HEK293 (cell line): Measurements from ENCODE around the gene ARHGEF28.

Experiments
- CTCF ChIA-PET: fragments of 350-600 bp; formaldehyde crosslinking; extraction: SDS; loops from one replicate; lab custom pipeline; 2021; ENCODE audit warnings: antibody characterized with exemption; lab: Yijun Ruan, JAX
- POLR2A ChIA-PET: fragments of 300-600 bp; formaldehyde crosslinking; extraction: SDS; loops from one replicate; lab custom pipeline; 2020; ENCODE audit warnings: antibody characterized with exemption, inconsistent platforms; lab: Yijun Ruan, JAX
- H3K27ac ChIP-seq: fragments of 200-500 bp; sonication (Bioruptor generic); 2 replicates; pipeline ENCODE4 v1.5.1; 2014; ENCODE audit warnings: low read depth, low read length, control low read depth, inconsistent platforms; ENCODE audit errors: extremely low read depth
- H3K36me3 ChIP-seq, 2 experiments: fragments of 200-500 bp in 1 of 2; sonication (Bioruptor generic) in 1 of 2; 1 replicate in 1 of 2; 2 replicates in 1 of 2; pipeline ENCODE4 v1.5.1; 2014 to 2017; ENCODE audit warnings: inconsistent platforms in 2 of 2, low read length in 2 of 2; ENCODE audit not compliant: control insufficient read depth in 2 of 2, insufficient read depth in 1 of 2
- H3K4me1 ChIP-seq: fragments of 200-500 bp; sonication (Bioruptor generic); 2 replicates; pipeline ENCODE4 v1.5.1; 2014; ENCODE audit warnings: mild to moderate bottlenecking, low read length, inconsistent platforms; ENCODE audit not compliant: control insufficient read depth, insufficient read depth
- H3K4me3 ChIP-seq: 2 replicates; pipeline ENCODE4 v1.5.1; 2011; ENCODE audit warnings: low read depth, mild to moderate bottlenecking, control low read depth, low read length, moderate library complexity
- H3K9me3 ChIP-seq: fragments of 200-500 bp; sonication (Bioruptor generic); 2 replicates; pipeline ENCODE4 v1.5.1; 2014; ENCODE audit warnings: low read depth, low read length, inconsistent platforms; ENCODE audit not compliant: control insufficient read depth, insufficient read depth
- AEBP2 ChIP-seq: fragments of 450-650 bp; formaldehyde crosslinking; IDR thresholded peaks from 2 replicates; pipeline ENCODE4 v1.5.1; 2016; ENCODE audit warnings: missing biosample characterization, missing genetic modification characterization, borderline replicate concordance
- BCL11B ChIP-seq: fragments of 450-650 bp; formaldehyde crosslinking; IDR thresholded peaks from 2 replicates; pipeline ENCODE4 v1.5.1; 2016; ENCODE audit warnings: low read depth, missing biosample characterization, missing genetic modification characterization
- GFI1B ChIP-seq: fragments of 450-650 bp; formaldehyde crosslinking; IDR thresholded peaks from 2 replicates; pipeline ENCODE4 v1.5.1; 2016; ENCODE audit warnings: missing biosample characterization, missing genetic modification characterization
- SCRT2 ChIP-seq: fragments of 450-650 bp; formaldehyde crosslinking; IDR thresholded peaks from 2 replicates; pipeline ENCODE4 v1.5.1; 2016; ENCODE audit warnings: missing biosample characterization, missing genetic modification characterization
- SETDB1 ChIP-seq: IDR thresholded peaks from one replicate; pipeline ENCODE4 v1.6.1; 2017; ENCODE audit warnings: mild to moderate bottlenecking, low read length, moderate library complexity, mixed read lengths; ENCODE audit not compliant: insufficient read length
- ZNF112 ChIP-seq: fragments of 450-650 bp; formaldehyde crosslinking; IDR thresholded peaks from 2 replicates; pipeline ENCODE4 v1.5.0; 2017; ENCODE audit warnings: missing biosample characterization, missing genetic modification characterization
- ZNF148 ChIP-seq: fragments of 450-650 bp; formaldehyde crosslinking; IDR thresholded peaks from 2 replicates; pipeline ENCODE4 v1.5.0; 2017; ENCODE audit warnings: missing biosample characterization, missing genetic modification characterization, borderline replicate concordance
- ZNF18 ChIP-seq: fragments of 450-650 bp; formaldehyde crosslinking; IDR thresholded peaks from 2 replicates; pipeline ENCODE4 v1.5.1; 2016; ENCODE audit warnings: missing biosample characterization, missing genetic modification characterization
- ZNF335 ChIP-seq: fragments of 450-650 bp; formaldehyde crosslinking; conservative IDR thresholded peaks from 2 replicates; pipeline ENCODE4 v1.5.1; 2016; ENCODE audit warnings: missing biosample characterization, missing genetic modification characterization
- ZNF404 ChIP-seq: fragments of 450-650 bp; formaldehyde crosslinking; IDR thresholded peaks from 2 replicates; pipeline ENCODE4 v1.5.1; 2017; ENCODE audit warnings: missing biosample characterization, missing genetic modification characterization
- ZNF510 ChIP-seq: fragments of 450-650 bp; formaldehyde crosslinking; IDR thresholded peaks from 2 replicates; pipeline ENCODE4 v1.5.1; 2018; ENCODE audit warnings: mild to moderate bottlenecking, missing genetic modification characterization, missing biosample characterization; ENCODE audit not compliant: insufficient replicate concordance
- ZNF580 ChIP-seq: fragments of 450-650 bp; formaldehyde crosslinking; IDR thresholded peaks from 2 replicates; pipeline ENCODE4 v1.5.1; 2016; ENCODE audit warnings: missing biosample characterization, missing genetic modification characterization
- ZNF626 ChIP-seq: fragments of 450-650 bp; sonication (Bioruptor Pico); formaldehyde crosslinking; IDR thresholded peaks from 2 replicates; pipeline ENCODE4 v1.5.1; 2018; ENCODE audit warnings: missing biosample characterization, missing genetic modification characterization, inconsistent platforms
- ZNF670 ChIP-seq: fragments of 450-650 bp; formaldehyde crosslinking; IDR thresholded peaks from 2 replicates; pipeline ENCODE4 v1.5.1; 2016; ENCODE audit warnings: missing biosample characterization, missing genetic modification characterization, low read depth
- ZNF701 ChIP-seq: fragments of 450-650 bp; formaldehyde crosslinking; IDR thresholded peaks from 2 replicates; pipeline ENCODE4 v1.5.1; 2016; ENCODE audit warnings: missing biosample characterization, missing genetic modification characterization
- ZNF791 ChIP-seq: fragments of 450-650 bp; formaldehyde crosslinking; IDR thresholded peaks from 2 replicates; pipeline ENCODE4 v1.5.1; 2016; ENCODE audit warnings: missing biosample characterization, missing genetic modification characterization
- ZNF843 ChIP-seq: fragments of 450-650 bp; formaldehyde crosslinking; IDR thresholded peaks from 2 replicates; pipeline ENCODE4 v1.5.1; 2016; ENCODE audit warnings: missing biosample characterization, missing genetic modification characterization
- ZSCAN5A ChIP-seq: fragments of 450-650 bp; formaldehyde crosslinking; IDR thresholded peaks from 2 replicates; pipeline ENCODE4 v1.5.1; 2016; ENCODE audit warnings: missing biosample characterization, missing genetic modification characterization

ARHGEF28 gene

GRCh38 chr5:73668017-73668416, 42.0 kb downstream of the ARHGEF28 start:
- POLR2A ChIA-PET, result no interaction called here
- H3K4me3 ChIP-seq, result no peak overlapping the region
- H3K36me3 ChIP-seq, result no peaks in the 10 kb centered on the region
- no peaks in the 10 kb centered on the region; the same call in 1 of the 2 replicates for H3K4me1 ChIP-seq
- TF ChIP-seq ZNF18, result no peak
- no peak overlapping the region for H3K27ac ChIP-seq
- CTCF ChIA-PET, result no interaction called here
- no peaks in the 10 kb centered on the region for H3K9me3 ChIP-seq

GRCh38 chr5:73668486-73669111, 42.6 kb downstream of the ARHGEF28 start:
- CTCF ChIA-PET, result no interaction called here
- no peaks in the 10 kb centered on the region; the same call in 1 of the 2 replicates for H3K4me1 ChIP-seq
- TF ChIP-seq ZNF335 (tag by site-specific recombination), result no peak
- TF ChIP-seq ZNF112, result no peak
- no peak for TF ChIP-seq ZNF701 (tag by site-specific recombination)
- TF ChIP-seq ZNF580 (tag by site-specific recombination), result no peak
- TF ChIP-seq SCRT2 (tag by site-specific recombination), result no peak
- no peak for TF ChIP-seq SETDB1
- TF ChIP-seq GFI1B (tag by site-specific recombination), result no peak
- no peak for TF ChIP-seq ZSCAN5A
- no peak for TF ChIP-seq ZNF670 (tag by site-specific recombination)
- no peak for TF ChIP-seq BCL11B (tag by site-specific recombination)
- TF ChIP-seq ZNF791 (tag by site-specific recombination), result no peak
- no peak for TF ChIP-seq ZNF843 (tag by site-specific recombination)
- TF ChIP-seq ZNF626 (tag by site-specific recombination), result no peak
- no peak for TF ChIP-seq ZNF148 (tag by site-specific recombination)
- no peak for TF ChIP-seq AEBP2 (tag by site-specific recombination)
- no peak for TF ChIP-seq ZNF404 (tag by site-specific recombination)
- no peak for TF ChIP-seq ZNF510 (tag by site-specific recombination)
- POLR2A ChIA-PET, result no interaction called here
- no peaks in the 10 kb centered on the region for H3K36me3 ChIP-seq
- no peak overlapping the region for H3K27ac ChIP-seq
- H3K9me3 ChIP-seq, result no peaks in the 10 kb centered on the region
- H3K4me3 ChIP-seq, result no peak overlapping the region
